HEK293T (cell line): ENCODE measurements around the gene PSMD3.
"Not testable (repeated sequence)": the region's sequence is repeated elsewhere in the genome, so short reads cannot be mapped to it uniquely, and the experiment has no call there.

Experiments used
- ELF4 ChIP-seq: fragments of 450-650 bp; IDR thresholded peaks from 2 replicates; pipeline ENCODE4 v1.6.1; 2017; ENCODE audit warnings: antibody characterized with exemption
- FOXA1 ChIP-seq: fragments of 450-650 bp; IDR thresholded peaks from 2 replicates; pipeline ENCODE4 v1.6.1; 2016; ENCODE audit warnings: mild to moderate bottlenecking
- HDGF ChIP-seq: fragments of 450-650 bp; IDR thresholded peaks from 2 replicates; pipeline ENCODE4 v1.6.1; 2017; ENCODE audit warnings: antibody characterized with exemption, borderline replicate concordance
- SP1 ChIP-seq: fragments of 450-650 bp; IDR thresholded peaks from 2 replicates; pipeline ENCODE4 v1.6.1; 2017
- ZNF384 ChIP-seq: fragments of 450-650 bp; IDR thresholded peaks from 2 replicates; pipeline ENCODE4 v1.6.1; 2016
- TF ChIP-seq, protein P1 (sequence below): fragments of 450-650 bp; IDR thresholded peaks from 2 replicates; pipeline ENCODE4 v1.6.1; 2016

DNA sequence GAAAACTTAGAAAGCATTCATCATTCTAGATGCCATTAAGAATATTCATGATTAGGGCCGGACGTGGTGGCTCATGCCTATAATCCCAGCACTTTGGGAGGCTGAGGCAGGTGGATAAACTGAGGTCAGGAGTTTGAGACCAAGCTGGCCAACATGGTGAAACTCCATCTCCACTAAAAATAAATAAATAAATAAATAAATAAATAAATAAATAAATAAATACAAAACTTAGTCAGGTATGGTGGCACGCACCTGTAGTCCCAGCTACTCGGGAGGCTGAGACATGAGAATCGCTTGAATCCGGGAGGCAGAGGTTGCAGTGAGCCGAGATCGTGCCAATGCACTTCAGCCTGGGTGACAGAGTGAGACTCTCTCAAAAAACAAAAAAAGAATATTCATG lies 20.7 kb downstream of the PSMD3 start:
- TF ChIP-seq, protein P1, sequence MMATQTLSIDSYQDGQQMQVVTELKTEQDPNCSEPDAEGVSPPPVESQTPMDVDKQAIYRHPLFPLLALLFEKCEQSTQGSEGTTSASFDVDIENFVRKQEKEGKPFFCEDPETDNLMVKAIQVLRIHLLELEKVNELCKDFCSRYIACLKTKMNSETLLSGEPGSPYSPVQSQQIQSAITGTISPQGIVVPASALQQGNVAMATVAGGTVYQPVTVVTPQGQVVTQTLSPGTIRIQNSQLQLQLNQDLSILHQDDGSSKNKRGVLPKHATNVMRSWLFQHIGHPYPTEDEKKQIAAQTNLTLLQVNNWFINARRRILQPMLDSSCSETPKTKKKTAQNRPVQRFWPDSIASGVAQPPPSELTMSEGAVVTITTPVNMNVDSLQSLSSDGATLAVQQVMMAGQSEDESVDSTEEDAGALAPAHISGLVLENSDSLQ: not testable (repeated sequence)
- not testable (repeated sequence) for TF ChIP-seq ELF4, HDGF, ZNF384, SP1, FOXA1
